ENCODE measurements around the gene DPYSL4. TPM values are rescaled to one million over a fixed set of nuclear protein-coding genes. Genes with fewer than 3 reads are reported as not detected.
"Not testable (repeated sequence)": the region's sequence is repeated elsewhere in the genome, so short reads cannot be mapped to it uniquely, and the experiment has no call there.

DPYSL4 gene
- total and polyA plus RNA-seq, 2 experiments from 2014 or later, result 2.1 to 4.1 TPM

GRCh38 chr10:132220061-132220460, 33.3 kb downstream of the DPYSL4 start:
- Histone ChIP-seq H3K4me3 (no peak overlapping the region), H2AFZ (no peak overlapping the region), H3K4me2 (no peak overlapping the region), H3K9me2 (replicated peaks; ENCODE audit: insufficient read depth) (no peaks in the 10 kb centered on the region), H3K27ac (no peak overlapping the region), H3K79me2 (no peaks in the 10 kb centered on the region), H3K27me3 (no peaks in the 10 kb centered on the region), H3K36me3 (replicated peaks; ENCODE audit: insufficient read depth, low read depth) (no peaks in the 10 kb centered on the region), H3K9me3 (ENCODE audit: low read depth) (no peaks in the 10 kb centered on the region), H3K4me1 (ENCODE audit: insufficient read depth) (peaks cover 4% of the 10 kb centered on the region), H4K20me1 (ENCODE audit: insufficient read depth, poor library complexity, severe bottlenecking) (no peaks in the 10 kb centered on the region)
- WGBS (ENCODE audit: low lambda C conversion rate, missing lambda C conversion rate), result 94% methylated on average over 9 of the region's 9 CpGs
- TF ChIP-seq, protein P1, sequence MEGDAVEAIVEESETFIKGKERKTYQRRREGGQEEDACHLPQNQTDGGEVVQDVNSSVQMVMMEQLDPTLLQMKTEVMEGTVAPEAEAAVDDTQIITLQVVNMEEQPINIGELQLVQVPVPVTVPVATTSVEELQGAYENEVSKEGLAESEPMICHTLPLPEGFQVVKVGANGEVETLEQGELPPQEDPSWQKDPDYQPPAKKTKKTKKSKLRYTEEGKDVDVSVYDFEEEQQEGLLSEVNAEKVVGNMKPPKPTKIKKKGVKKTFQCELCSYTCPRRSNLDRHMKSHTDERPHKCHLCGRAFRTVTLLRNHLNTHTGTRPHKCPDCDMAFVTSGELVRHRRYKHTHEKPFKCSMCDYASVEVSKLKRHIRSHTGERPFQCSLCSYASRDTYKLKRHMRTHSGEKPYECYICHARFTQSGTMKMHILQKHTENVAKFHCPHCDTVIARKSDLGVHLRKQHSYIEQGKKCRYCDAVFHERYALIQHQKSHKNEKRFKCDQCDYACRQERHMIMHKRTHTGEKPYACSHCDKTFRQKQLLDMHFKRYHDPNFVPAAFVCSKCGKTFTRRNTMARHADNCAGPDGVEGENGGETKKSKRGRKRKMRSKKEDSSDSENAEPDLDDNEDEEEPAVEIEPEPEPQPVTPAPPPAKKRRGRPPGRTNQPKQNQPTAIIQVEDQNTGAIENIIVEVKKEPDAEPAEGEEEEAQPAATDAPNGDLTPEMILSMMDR (IDR thresholded peaks at IDR 0.05; ENCODE audit: poor library complexity), result no peak
- TF ChIP-seq EZH2phosphoT487 (IDR thresholded peaks at IDR 0.05; ENCODE audit: low read depth, severe bottlenecking, unreplicated experiment), result no peak
- TF ChIP-seq EZH2 (IDR thresholded peaks at IDR 0.05; ENCODE audit: borderline replicate concordance), result no peak
- no peak for DNase-seq (ENCODE audit: low spot score)

DNA sequence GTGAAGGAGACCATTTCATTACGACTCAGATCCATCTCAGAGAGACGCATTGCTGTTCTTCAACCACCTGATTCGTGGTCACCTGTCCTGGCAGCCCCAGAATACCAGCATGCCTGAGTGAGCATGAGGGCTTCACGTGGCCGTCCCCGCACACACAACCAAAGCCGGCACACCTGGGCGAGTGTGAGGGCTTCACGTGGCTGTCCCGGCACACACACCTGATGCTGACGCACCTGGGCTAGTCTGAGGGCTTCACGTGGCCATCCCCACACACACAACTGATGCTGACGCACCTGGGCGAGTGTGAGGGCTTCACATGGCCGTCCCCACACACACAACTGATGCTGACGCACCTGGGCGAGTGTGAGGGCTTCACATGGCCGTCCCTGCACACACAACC, 34.2 kb downstream of the DPYSL4 start:
- WGBS (ENCODE audit: low lambda C conversion rate, missing lambda C conversion rate), result 92% methylated on average over 18 of the region's 18 CpGs
- H3K27me3 ChIP-seq; H3K9me3 ChIP-seq (ENCODE audit: low read depth); H3K4me1 ChIP-seq (ENCODE audit: insufficient read depth); H3K27ac ChIP-seq; H3K36me3 ChIP-seq (replicated peaks; ENCODE audit: insufficient read depth, low read depth); H3K79me2 ChIP-seq; H2AFZ ChIP-seq; H3K4me2 ChIP-seq; H3K9me2 ChIP-seq (replicated peaks; ENCODE audit: insufficient read depth); H3K4me3 ChIP-seq; DNase-seq (ENCODE audit: low spot score); H4K20me1 ChIP-seq (ENCODE audit: insufficient read depth, poor library complexity, severe bottlenecking): not testable (repeated sequence)

- Histone ChIP-seq H3K4me2 (no peak overlapping the region), H3K27ac (no peak overlapping the region), H3K9me3 (ENCODE audit: low read depth) (no peaks in the 10 kb centered on the region), H3K36me3 (replicated peaks; ENCODE audit: insufficient read depth, low read depth) (no peaks in the 10 kb centered on the region), H2AFZ (no peak overlapping the region), H4K20me1 (ENCODE audit: insufficient read depth, poor library complexity, severe bottlenecking) (no peaks in the 10 kb centered on the region), H3K9me2 (replicated peaks; ENCODE audit: insufficient read depth) (no peaks in the 10 kb centered on the region), H3K79me2 (no peaks in the 10 kb centered on the region), H3K4me1 (ENCODE audit: insufficient read depth) (peaks cover 4% of the 10 kb centered on the region), H3K27me3 (no peaks in the 10 kb centered on the region), H3K4me3 (no peak overlapping the region)
- DNase-seq (ENCODE audit: low spot score), result no peak
- WGBS (ENCODE audit: low lambda C conversion rate, missing lambda C conversion rate), result 80% methylated on average over 19 of the region's 21 CpGs
- TF ChIP-seq EZH2 (IDR thresholded peaks at IDR 0.05; ENCODE audit: borderline replicate concordance), result no peak
- no peak for TF ChIP-seq EZH2phosphoT487 (IDR thresholded peaks at IDR 0.05; ENCODE audit: low read depth, severe bottlenecking, unreplicated experiment)
- TF ChIP-seq, protein P1 (IDR thresholded peaks at IDR 0.05; ENCODE audit: poor library complexity), result no peak
Observed at GRCh38 chr10:132222726-132223125, 36.0 kb downstream of the DPYSL4 start.

DNA sequence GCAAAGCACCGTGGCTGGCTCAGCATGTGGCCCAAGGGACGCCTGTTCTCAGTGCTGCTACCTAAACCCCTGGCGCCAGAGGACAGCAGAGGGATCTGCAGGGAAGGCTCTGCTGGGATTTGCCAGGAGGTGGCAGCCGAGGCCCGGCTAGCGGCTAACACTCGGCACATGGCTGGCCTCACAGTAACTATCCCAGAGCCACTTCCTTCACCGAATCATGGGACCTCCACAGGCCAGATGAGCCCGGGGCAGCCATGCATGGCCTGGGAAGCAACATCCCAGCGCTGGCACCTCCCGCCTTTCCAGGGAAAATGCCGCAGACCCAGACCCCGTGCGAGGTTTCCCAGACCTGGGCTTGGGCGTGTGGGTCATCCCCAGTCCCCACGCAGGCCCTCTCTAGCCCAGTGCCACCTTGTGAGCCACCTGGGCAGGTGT, 36.4 kb downstream of the DPYSL4 start:
- H3K27me3 ChIP-seq, result no peaks in the 10 kb centered on the region
- no peak overlapping the region for H3K4me2 ChIP-seq
- H3K9me2 ChIP-seq (replicated peaks; ENCODE audit: insufficient read depth), result no peaks in the 10 kb centered on the region
- TF ChIP-seq EZH2 (IDR thresholded peaks at IDR 0.05; ENCODE audit: borderline replicate concordance), result no peak
- TF ChIP-seq, protein P1 (IDR thresholded peaks at IDR 0.05; ENCODE audit: poor library complexity), result peak; percentile 94
- H2AFZ ChIP-seq, result no peak overlapping the region
- WGBS (ENCODE audit: low lambda C conversion rate, missing lambda C conversion rate), result 51% methylated on average over 16 of the region's 16 CpGs
- H3K4me3 ChIP-seq, result no peak overlapping the region
- no peaks in the 10 kb centered on the region for H3K9me3 ChIP-seq (ENCODE audit: low read depth)
- H3K36me3 ChIP-seq (replicated peaks; ENCODE audit: insufficient read depth, low read depth), result no peaks in the 10 kb centered on the region
- no peaks in the 10 kb centered on the region for H3K79me2 ChIP-seq
- H3K27ac ChIP-seq, result no peak overlapping the region
- H4K20me1 ChIP-seq (ENCODE audit: insufficient read depth, poor library complexity, severe bottlenecking), result no peaks in the 10 kb centered on the region
- H3K4me1 ChIP-seq (ENCODE audit: insufficient read depth), result peaks cover 4% of the 10 kb centered on the region
- peak; percentile 89 for DNase-seq (ENCODE audit: low spot score)

Measured in hepatocyte (in vitro differentiated cells).